ENCODE results near the gene PHF14.
"Not testable (repeated sequence)": the region's sequence is repeated elsewhere in the genome, so short reads cannot be mapped to it uniquely, and the experiment has no call there.

PHF14 gene

DNA sequence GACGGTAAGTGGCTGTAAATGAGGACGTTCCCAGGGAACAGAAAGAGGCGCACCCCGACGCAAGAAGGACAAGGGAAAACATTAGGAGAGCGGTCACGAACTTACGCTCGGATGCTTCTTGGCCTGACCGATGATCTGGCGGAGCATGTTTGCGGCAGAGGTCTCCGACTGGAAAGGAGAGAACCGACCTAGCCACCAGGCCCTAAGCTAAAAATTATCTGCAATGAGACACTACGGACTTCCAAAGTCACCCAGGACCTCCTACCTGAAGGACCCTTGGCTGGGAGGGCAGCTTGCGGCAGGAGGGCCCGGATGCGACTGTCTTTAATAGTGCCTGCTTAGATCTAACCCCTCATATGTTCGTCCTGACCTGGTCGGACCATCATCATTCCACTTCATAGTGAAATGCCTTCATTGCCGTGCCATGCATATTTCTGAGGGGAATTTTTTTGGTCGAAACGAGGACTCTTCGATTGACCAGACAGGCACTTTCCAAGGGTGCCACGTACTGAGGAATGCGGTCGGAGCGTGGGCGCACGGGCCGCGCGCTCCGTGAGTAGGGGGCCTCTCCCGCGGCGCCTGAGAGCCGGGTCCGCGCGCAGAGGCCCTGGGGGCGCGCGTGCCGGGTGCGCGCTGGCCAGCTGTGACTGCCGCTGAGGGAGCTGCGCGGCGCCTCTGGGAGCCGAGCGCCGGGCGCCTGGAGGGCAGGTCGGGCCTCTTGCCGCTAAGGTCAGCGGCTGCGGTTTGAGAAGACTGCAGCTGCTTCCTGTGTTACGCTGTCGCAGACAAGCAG, 33.6 kb upstream of the PHF14 start:
- H3K27ac ChIP-seq, result peak overlapping the region; percentile 96
- TF ChIP-seq, protein P1, sequence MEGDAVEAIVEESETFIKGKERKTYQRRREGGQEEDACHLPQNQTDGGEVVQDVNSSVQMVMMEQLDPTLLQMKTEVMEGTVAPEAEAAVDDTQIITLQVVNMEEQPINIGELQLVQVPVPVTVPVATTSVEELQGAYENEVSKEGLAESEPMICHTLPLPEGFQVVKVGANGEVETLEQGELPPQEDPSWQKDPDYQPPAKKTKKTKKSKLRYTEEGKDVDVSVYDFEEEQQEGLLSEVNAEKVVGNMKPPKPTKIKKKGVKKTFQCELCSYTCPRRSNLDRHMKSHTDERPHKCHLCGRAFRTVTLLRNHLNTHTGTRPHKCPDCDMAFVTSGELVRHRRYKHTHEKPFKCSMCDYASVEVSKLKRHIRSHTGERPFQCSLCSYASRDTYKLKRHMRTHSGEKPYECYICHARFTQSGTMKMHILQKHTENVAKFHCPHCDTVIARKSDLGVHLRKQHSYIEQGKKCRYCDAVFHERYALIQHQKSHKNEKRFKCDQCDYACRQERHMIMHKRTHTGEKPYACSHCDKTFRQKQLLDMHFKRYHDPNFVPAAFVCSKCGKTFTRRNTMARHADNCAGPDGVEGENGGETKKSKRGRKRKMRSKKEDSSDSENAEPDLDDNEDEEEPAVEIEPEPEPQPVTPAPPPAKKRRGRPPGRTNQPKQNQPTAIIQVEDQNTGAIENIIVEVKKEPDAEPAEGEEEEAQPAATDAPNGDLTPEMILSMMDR (IDR thresholded peaks at IDR 0.05), result no peak
- no peak for TF ChIP-seq ZFX (IDR thresholded peaks at IDR 0.05; ENCODE audit: borderline replicate concordance)

GRCh38 chr7:10940704-10941355, 32.8 kb upstream of the PHF14 start:
- peak overlapping the region; percentile 96 for H3K27ac ChIP-seq
- TF ChIP-seq, protein P1 (IDR thresholded peaks at IDR 0.05), result no peak
- TF ChIP-seq ZFX (IDR thresholded peaks at IDR 0.05; ENCODE audit: borderline replicate concordance), result no peak

- H3K27ac ChIP-seq, result no peak overlapping the region
- no peak for TF ChIP-seq ZFX (IDR thresholded peaks at IDR 0.05; ENCODE audit: borderline replicate concordance)
- TF ChIP-seq, protein P1 (IDR thresholded peaks at IDR 0.05), result no peak
These were observed 23.2 kb upstream of the PHF14 start for GRCh38 chr7:10950494-10950893.

GRCh38 chr7:10950974-10951578, 22.6 kb upstream of the PHF14 start:
- H3K27ac ChIP-seq, result not testable (repeated sequence)

GRCh38 chr7:10952588-10952987, 21.1 kb upstream of the PHF14 start:
- H3K27ac ChIP-seq, result no peak overlapping the region
- no peak for TF ChIP-seq ZFX (IDR thresholded peaks at IDR 0.05; ENCODE audit: borderline replicate concordance)
- TF ChIP-seq, protein P1 (IDR thresholded peaks at IDR 0.05), result no peak

DNA sequence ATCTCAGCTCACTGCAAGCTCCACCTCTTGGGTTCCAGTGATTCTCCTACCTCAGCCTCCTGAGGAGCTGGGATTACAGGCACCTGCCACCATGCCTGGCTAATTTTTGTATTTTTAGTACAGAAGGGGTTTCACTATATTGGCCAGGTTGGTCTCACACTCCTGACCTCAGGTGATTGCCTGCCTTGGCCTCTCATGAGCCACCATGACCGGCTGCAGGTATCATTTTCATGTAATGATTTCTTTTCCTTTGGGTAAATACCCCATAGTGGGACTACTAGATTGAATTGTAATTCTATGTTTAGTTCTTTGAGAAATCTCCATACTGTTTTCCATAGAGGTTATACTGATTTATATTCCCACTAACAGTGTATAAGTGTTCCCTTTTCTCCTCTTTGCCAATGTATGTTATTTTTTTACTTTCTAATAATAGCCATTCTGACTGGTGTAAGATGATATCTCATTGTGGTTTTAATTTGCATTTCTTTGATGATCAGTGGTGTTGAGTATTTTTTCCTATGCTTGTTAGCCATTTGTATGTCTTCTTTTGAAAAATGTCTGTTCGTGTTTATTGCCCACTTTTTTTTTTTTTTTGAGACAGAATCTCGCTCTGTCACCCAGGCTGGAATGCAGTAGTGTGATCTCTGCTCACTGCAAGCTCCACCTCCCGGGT, 20.5 kb upstream of the PHF14 start:
- not testable (repeated sequence) for H3K27ac ChIP-seq

- TF ChIP-seq, protein P1 (IDR thresholded peaks at IDR 0.05), result no peak
- no peak overlapping the region for H3K27ac ChIP-seq
These were observed 17.1 kb upstream of the PHF14 start for GRCh38 chr7:10956528-10956927.

DNA sequence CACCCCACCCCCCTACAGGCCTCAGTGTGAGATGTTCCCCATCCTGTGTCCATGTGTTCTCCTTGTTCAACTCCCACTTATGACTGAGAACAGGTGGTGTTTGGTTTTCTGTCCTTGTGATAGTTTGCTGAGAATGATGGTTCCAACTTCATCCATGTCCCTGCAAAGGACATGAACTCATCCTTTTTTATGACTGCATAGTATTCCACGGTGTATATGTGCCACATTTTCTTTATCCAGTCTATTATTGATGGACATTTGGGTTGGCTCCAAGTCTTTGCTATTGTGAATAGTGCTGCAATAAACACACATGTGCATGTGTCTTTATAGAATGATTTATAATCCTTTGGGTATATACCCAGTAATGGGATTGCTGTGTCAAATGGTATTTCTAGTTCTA, 13.4 kb upstream of the PHF14 start:
- H3K27ac ChIP-seq, result not testable (repeated sequence)

GRCh38 chr7:10965016-10965415, 8.7 kb upstream of the PHF14 start:
- H3K27ac ChIP-seq, result not testable (repeated sequence)

All from 22Rv1 (cell line).